KOPT-K1 (cell line): ENCODE data around the gene TDRKH.
"Not testable (repeated sequence)": the region's sequence is repeated elsewhere in the genome, so short reads cannot be mapped to it uniquely, and the experiment has no call there.

Experiments
- H3K27ac ChIP-seq: fragments of 200-600 bp; sonication (generic); 2 replicates; pipeline ENCODE4 v1.5.1; 2016; ENCODE audit warnings: antibody characterized with exemption, mild to moderate bottlenecking, low read depth, low read length; ENCODE audit not compliant: poor library complexity, severe bottlenecking
- H3K36me3 ChIP-seq: fragments of 200-600 bp; sonication (generic); 2 replicates; pipeline ENCODE4 v1.5.1; 2017; ENCODE audit warnings: antibody characterized with exemption, mild to moderate bottlenecking, low read length, moderate library complexity; ENCODE audit not compliant: insufficient read depth
- H3K9me3 ChIP-seq: fragments of 200-600 bp; sonication (generic); 2 replicates; pipeline ENCODE4 v1.5.1; 2017; ENCODE audit warnings: antibody characterized with exemption, low read length, mild to moderate bottlenecking; ENCODE audit not compliant: insufficient read depth, poor library complexity, severe bottlenecking

TDRKH gene

GRCh38 chr1:151769270-151769669 is 21.0 kb downstream of the TDRKH start:
- not testable (repeated sequence) for H3K9me3 ChIP-seq, H3K36me3 ChIP-seq, H3K27ac ChIP-seq

GRCh38 chr1:151768351-151769066 is 21.8 kb downstream of the TDRKH start:
- H3K9me3 ChIP-seq, H3K27ac ChIP-seq, H3K36me3 ChIP-seq: not testable (repeated sequence)

DNA sequence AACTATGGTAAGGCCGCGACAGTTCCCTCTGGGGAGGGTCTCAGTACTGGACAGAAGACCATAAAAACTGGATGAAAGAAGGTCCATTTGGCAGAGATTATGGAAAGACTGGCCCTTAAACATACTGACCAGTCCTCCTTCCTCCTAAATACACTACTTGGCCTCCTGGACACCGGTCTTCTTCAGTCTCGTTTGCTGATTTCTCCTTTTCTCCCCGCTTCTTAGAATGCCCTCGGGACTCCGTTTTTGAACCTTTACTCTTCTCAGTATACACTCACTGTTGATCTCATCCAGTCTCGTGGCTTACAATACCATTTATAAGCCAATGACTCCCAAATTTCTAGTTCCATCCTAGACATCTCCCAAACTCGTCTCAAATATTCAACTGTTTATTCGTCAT is 26.3 kb downstream of the TDRKH start:
- H3K9me3 ChIP-seq, result no peaks in the 10 kb centered on the region

DNA sequence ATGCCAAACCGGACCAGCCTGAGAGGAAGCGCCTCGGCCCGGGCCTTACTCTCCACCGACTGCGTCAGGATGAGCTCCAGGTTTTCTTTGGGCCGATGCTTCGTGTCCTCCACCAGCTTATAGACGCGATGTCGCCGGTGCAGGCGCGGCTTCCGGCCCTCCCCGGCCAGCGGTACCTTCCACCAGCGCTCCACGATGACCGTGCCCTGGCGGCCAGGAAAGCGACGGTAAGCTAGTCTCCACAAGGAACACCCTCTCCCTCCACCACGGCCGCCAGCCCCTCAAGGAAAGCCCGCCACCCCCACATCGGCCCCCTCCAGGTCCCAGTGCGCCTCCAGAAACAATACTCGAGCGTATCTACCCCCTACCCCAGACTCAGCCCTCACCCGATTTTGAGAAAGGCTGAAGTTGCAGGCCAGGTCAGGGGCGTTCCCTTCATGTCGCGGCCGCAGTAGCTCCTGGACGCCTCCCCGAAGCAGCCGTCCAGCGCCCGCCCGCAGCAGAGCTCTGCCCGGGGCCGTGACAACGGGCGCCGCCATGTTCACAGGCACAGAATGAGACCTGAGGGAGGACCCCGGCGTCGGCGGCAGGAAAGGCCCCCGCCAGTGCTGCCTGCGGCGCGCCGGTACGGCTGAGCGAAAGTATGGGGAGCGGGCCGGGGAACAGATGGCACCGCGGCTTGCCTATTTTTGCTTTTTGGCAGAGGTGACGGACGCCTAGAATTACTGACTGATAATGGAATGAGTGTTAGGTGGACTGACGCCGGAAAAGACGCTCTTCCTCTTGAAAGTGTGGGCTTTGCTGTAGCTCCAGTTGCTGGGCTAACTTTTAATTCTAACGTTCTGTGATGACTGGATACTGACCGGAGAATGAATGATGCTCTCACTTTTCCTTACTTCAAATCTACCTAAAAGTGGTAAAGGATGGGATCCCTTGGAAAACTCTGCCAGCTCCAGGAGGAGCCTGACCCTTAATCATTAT is 27.1 kb downstream of the TDRKH start, which contains the start of gene MRPL9:
MRPL9 (minus strand) TSS at position 556 of the 981 bp plus-strand sequence; CDS start at position 539, 17 bp downstream.
- H3K27ac ChIP-seq, result peak within 1 kb of the TSS; percentile 71
- H3K36me3 ChIP-seq, result peaks cover 37% of the 10 kb centered on the region
- no peaks in the 10 kb centered on the region for H3K9me3 ChIP-seq

More for the DNA sequence above, 26.3 kb downstream of the TDRKH start:
- Histone ChIP-seq H3K27ac (peak overlapping the region; percentile 71), H3K36me3 (peaks cover 30% of the 10 kb centered on the region)

GRCh38 chr1:151760597-151761385 is 29.5 kb downstream of the TDRKH start:
- H3K27ac ChIP-seq, result no peak overlapping the region
- peaks cover 44% of the 10 kb centered on the region for H3K36me3 ChIP-seq
- H3K9me3 ChIP-seq, result no peaks in the 10 kb centered on the region

- Histone ChIP-seq H3K9me3 (no peaks in the 10 kb centered on the region), H3K27ac (no peak overlapping the region), H3K36me3 (peaks cover 44% of the 10 kb centered on the region)
Observed at GRCh38 chr1:151759241-151759640, 31.1 kb downstream of the TDRKH start.

DNA sequence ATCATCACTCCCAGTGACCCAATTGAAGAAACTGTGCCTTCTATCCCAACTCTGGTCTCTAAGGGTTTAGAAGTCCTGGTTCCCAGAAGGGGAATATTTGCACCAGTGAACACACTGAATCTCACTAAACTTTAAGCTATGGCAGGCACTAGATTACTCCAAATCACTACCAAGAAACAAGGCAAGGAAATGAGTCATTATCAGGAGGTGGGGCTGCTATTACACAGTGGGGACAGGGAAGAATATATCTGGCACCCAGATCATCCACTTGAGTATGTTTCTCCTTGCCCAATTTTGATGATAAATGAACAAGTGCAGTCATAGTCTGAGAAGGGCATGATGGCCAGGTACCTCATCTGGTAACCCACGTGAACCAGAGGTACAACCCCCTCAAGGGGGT is 34.0 kb downstream of the TDRKH start:
- Histone ChIP-seq H3K36me3 (peaks cover 37% of the 10 kb centered on the region), H3K27ac (no peak overlapping the region), H3K9me3 (no peaks in the 10 kb centered on the region)

GRCh38 chr1:151741516-151741915 is 48.8 kb downstream of the TDRKH start:
- Histone ChIP-seq H3K36me3 (no peaks in the 10 kb centered on the region), H3K9me3 (peaks cover 19% of the 10 kb centered on the region), H3K27ac (no peak overlapping the region)

DNA sequence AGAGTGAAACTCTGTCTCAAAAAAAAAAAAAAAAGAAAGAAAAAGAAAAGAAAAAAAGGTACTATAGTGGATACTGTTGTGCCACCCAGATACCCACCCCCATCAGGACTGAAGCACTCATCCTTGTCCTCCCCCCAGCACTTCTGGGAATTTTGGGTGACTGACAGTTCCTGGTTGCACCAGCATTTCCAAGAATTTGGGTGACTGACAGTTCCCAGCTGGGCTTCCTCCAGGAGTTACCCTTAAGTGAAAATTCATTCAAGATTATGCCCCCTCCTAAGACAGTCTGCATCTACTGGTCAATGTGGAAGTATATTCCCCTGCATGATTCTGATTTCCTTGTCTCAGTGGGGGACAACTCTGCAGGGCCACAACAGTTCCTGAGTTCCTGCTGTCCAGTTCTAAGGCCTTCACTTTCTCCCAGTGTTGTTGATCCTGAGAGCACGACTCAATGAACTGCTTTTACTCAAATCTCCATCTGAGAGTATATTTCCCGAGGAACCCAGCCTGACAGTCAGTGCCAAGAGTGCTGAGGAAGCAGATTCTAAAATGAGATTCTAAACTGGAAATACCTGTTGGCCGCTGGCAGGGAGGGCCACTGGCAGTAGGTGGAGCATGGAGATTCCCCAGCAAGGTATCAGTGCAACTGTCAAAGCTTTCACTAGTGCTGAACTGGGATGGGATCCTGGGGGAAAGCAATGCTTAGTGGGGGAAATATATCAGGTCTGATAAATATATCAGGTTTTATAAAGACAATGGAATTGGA is 50.5 kb downstream of the TDRKH start:
- Histone ChIP-seq H3K36me3 (no peaks in the 10 kb centered on the region), H3K9me3 (peaks cover 19% of the 10 kb centered on the region), H3K27ac (no peak overlapping the region)

GRCh38 chr1:151737479-151737878 is 52.8 kb downstream of the TDRKH start:
- Histone ChIP-seq H3K9me3 (peaks cover 19% of the 10 kb centered on the region), H3K36me3 (no peaks in the 10 kb centered on the region), H3K27ac (no peak overlapping the region)

GRCh38 chr1:151737026-151737425 is 53.3 kb downstream of the TDRKH start:
- Histone ChIP-seq H3K27ac (no peak overlapping the region), H3K36me3 (no peaks in the 10 kb centered on the region), H3K9me3 (peaks cover 19% of the 10 kb centered on the region)

DNA sequence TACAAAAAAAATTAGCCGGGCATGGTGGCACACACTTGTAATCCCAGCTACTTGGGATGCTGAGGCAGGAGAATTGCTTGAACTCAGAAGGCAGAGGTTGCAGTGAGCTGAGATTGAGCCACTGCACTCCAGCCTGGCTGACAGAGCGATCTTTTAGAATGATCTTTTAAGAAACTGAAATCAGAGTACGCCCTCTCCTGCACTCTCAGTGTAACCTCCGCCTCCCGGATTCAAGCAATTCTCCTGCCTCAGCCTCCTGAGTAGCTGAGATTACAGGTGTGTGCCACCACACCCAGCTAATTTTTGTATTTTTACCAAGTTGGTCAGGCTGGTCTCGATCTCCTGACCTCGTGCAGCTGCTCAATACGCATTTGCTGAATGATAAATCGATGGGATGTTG is 56.3 kb downstream of the TDRKH start:
- H3K27ac ChIP-seq, H3K36me3 ChIP-seq: not testable (repeated sequence)
- peaks cover 19% of the 10 kb centered on the region for H3K9me3 ChIP-seq

DNA sequence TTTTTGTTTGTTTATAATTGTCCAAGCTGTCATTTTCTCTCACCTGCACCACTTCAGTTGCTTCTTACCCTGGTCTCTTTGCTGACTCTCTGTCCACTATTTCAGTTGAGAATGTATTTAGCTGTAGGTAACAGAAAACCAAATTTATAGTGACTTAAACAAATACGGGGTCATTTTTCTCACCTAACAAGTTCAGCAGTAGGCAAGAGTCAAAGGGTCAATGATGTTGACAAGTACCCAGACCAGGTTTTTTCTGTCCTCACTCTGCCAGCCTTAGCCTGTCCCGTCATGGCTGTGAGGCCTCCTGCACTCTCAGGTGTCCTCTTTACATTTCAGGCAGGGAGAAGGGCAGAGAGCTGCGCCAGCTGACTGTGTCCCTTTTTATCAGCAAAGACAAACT is 57.2 kb downstream of the TDRKH start:
- peaks cover 16% of the 10 kb centered on the region for H3K9me3 ChIP-seq
- no peaks in the 10 kb centered on the region for H3K36me3 ChIP-seq
- H3K27ac ChIP-seq, result no peak overlapping the region

GRCh38 chr1:151729966-151730291 is 60.4 kb downstream of the TDRKH start:
- H3K27ac ChIP-seq, result no peak overlapping the region
- no peaks in the 10 kb centered on the region for H3K9me3 ChIP-seq
- H3K36me3 ChIP-seq, result no peaks in the 10 kb centered on the region
